Gastroesophageal sphincter (tissue), 4 donors: ENCODE data around the gene PFKFB4. TPM values are rescaled to one million over a fixed set of nuclear protein-coding genes. Genes with fewer than 3 reads are reported as not detected.

Experiments used
- ATAC-seq: fragments of 150-250 bp; one replicate; pipeline ENCODE4 v1.9.1; 2016; ENCODE audit warnings: mild to moderate bottlenecking, moderate library complexity
- H3K27ac ChIP-seq, 4 donors: fragments of 200-600 bp; sonication (generic) in 3 of 4; 1 replicate in 3 of 4; 2 replicates in 1 of 4; pipeline ENCODE4 v1.5.1; 2016 to 2019
- H3K27me3 ChIP-seq: fragments of 200-600 bp; sonication (generic); one replicate; pipeline ENCODE4 v1.5.1; 2019
- H3K36me3 ChIP-seq, 2 donors: fragments of 200-600 bp; sonication (generic); one replicate each; pipeline ENCODE4 v1.5.1; 2019; ENCODE audit warnings: control low read depth in 1 of 2
- H3K4me1 ChIP-seq, 3 donors: fragments of 200-600 bp; sonication (generic); 1 replicate in 2 of 3; 2 replicates in 1 of 3; pipeline ENCODE4 v1.5.1; 2016 to 2019; ENCODE audit warnings: control low read depth in 2 of 3
- H3K4me3 ChIP-seq, 2 donors: fragments of 200-600 bp; sonication (generic); one replicate each; pipeline ENCODE4 v1.5.1; 2019; ENCODE audit warnings: mild to moderate bottlenecking in 1 of 2, moderate library complexity in 1 of 2
- H3K9me3 ChIP-seq, 3 donors: fragments of 200-600 bp; sonication (generic); one replicate each; pipeline ENCODE4 v1.5.1; 2017 to 2019; ENCODE audit warnings: control low read depth in 2 of 3
- CTCF ChIP-seq, 4 experiments: fragments of 200-600 bp in 2 of 4; fragments of 450-650 bp in 2 of 4; sonication (generic) in 1 of 4; IDR thresholded peaks; one replicate each; pipeline ENCODE4 v1.5.1; 2017 to 2019; ENCODE audit warnings: antibody characterized with exemption in 4 of 4, mild to moderate bottlenecking in 2 of 4, moderate library complexity in 2 of 4
- EP300 ChIP-seq: sonication (generic); formaldehyde crosslinking; IDR thresholded peaks from one replicate; pipeline ENCODE4 v1.6.1; 2017; ENCODE audit warnings: antibody characterized with exemption, mild to moderate bottlenecking
- POLR2A ChIP-seq, 2 donors: fragments of 450-650 bp; IDR thresholded peaks; one replicate each; pipeline ENCODE4 v1.6.1; 2017; ENCODE audit warnings: antibody characterized with exemption in 2 of 2, mild to moderate bottlenecking in 2 of 2, moderate library complexity in 1 of 2
- POLR2AphosphoS5 ChIP-seq: sonication (generic); formaldehyde crosslinking; IDR thresholded peaks from one replicate; pipeline ENCODE4 v1.6.1; 2017; ENCODE audit warnings: antibody characterized with exemption
- WGBS, 2 donors: methylation state at CpG; one replicate each; pipeline ENCODE4 v1.1.5; 2018; ENCODE audit warnings: low coverage in 1 of 2; 5-methylcytosine and 5-hydroxymethylcytosine counted together
- total RNA-seq, 4 donors: library from RNA; depleted of rRNA; stranded (reverse); fragments of >200 nt; gene quantifications; one replicate each; pipeline ENCODE4 v1.1.0, GENCODE V29; 2016

Gene PFKFB4
- total RNA-seq, 4 donors from 2014 or later, result 1.8 to 2.9 (median 2.4) TPM

- H3K4me1 ChIP-seq, result no peaks in the 10 kb centered on the region
- H3K27ac ChIP-seq, result no peak overlapping the region
- TF ChIP-seq POLR2AphosphoS5, result no peak
- TF ChIP-seq EP300, result no peak
- TF ChIP-seq CTCF (IDR thresholded peaks at IDR 0.05), result no peak
- no peak for TF ChIP-seq POLR2A (IDR thresholded peaks at IDR 0.05)
- no peak overlapping the region for H3K4me3 ChIP-seq
- H3K9me3 ChIP-seq, result no peaks in the 10 kb centered on the region
- ATAC-seq, result no peak
- no CpG with 5 or more reads among the region's 17 CpGs for WGBS, 2 donors
- H3K36me3 ChIP-seq, result no peaks in the 10 kb centered on the region
- H3K27me3 ChIP-seq, result no peaks in the 10 kb centered on the region
Measured at GRCh38 chr3:48575366-48575765, 18.8 kb upstream of the PFKFB4 start.

DNA sequence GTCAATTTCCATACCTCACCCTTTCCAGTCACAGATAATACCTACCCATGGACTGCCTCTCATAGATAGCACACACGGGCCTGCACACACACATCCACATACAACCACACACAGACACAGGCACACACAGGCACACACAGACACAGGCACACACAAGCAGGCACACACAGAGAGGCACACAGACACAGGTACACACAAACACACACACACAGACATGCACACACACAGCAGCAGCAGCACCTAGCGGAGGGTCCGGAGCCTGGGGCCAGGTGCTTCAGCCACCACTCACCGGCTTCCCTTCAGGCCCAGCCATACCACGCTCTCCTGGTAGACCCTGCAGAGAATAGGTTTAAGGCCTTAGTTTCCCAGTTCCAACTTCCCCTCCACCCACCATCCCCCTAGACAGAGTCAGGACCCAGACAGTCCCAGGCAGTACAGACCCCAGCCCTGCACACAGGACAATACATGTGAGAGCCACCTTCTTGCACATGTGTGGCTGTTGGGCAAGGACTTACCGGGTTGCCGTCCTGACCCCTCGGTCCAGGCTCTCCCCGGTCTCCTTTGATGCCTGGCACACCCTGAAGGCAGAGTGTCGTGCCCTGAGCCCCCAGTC, 17.5 kb upstream of the PFKFB4 start:
- Histone ChIP-seq H3K27me3 (no peaks in the 10 kb centered on the region), H3K27ac (no peak overlapping the region), H3K36me3 (no peaks in the 10 kb centered on the region), H3K4me1 (no peaks in the 10 kb centered on the region), H3K4me3 (no peak overlapping the region), H3K9me3 (no peaks in the 10 kb centered on the region)
- no peak for ATAC-seq
- no CpG with 5 or more reads among the region's 10 CpGs for WGBS, 2 donors
- no peak for TF ChIP-seq EP300
- TF ChIP-seq POLR2AphosphoS5, result no peak

GRCh38 chr3:48572517-48572916, 15.9 kb upstream of the PFKFB4 start:
- H3K4me1 ChIP-seq, result no peaks in the 10 kb centered on the region
- no peaks in the 10 kb centered on the region for H3K27me3 ChIP-seq
- H3K36me3 ChIP-seq, result no peaks in the 10 kb centered on the region
- 100% methylated on average over 1 of the region's 7 CpGs for WGBS, 2 donors
- no peaks in the 10 kb centered on the region for H3K9me3 ChIP-seq
- no peak overlapping the region for H3K27ac ChIP-seq
- no peak overlapping the region for H3K4me3 ChIP-seq
- TF ChIP-seq POLR2A (IDR thresholded peaks at IDR 0.05), result no peak
- no peak for ATAC-seq

DNA sequence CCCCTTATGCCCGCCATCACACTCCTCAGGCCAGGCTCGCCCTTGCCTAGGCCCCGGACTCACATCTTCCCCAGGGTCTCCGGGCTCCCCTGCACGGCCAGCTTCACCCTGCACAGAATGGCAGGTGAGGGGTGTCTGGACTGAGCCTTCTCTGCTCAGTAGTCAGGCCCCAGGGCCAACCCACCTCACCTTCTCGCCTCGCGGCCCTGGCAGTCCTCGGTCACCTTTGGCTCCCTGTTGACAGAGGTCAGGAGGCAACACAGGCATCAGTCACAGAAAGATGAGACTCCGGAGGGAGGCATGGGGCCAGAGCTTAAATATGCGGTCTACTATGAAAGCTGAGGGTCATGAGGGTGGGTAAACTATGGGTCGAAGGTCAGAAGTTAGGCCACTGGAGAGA, 15.3 kb upstream of the PFKFB4 start:
- no peak for TF ChIP-seq POLR2A (IDR thresholded peaks at IDR 0.05)
- 74 to 80% methylated on average over 1 to 3 of the region's 12 CpGs for WGBS, 2 donors
- Histone ChIP-seq H3K27me3 (no peaks in the 10 kb centered on the region), H3K9me3 (no peaks in the 10 kb centered on the region), H3K4me1 (no peaks in the 10 kb centered on the region), H3K27ac (no peak overlapping the region), H3K36me3 (no peaks in the 10 kb centered on the region), H3K4me3 (no peak overlapping the region)
- ATAC-seq, result no peak

- Histone ChIP-seq H3K4me3 (no peak overlapping the region), H3K36me3 (no peaks in the 10 kb centered on the region), H3K4me1 (no peaks in the 10 kb centered on the region), H3K27ac (no peak overlapping the region), H3K9me3 (no peaks in the 10 kb centered on the region), H3K27me3 (no peaks in the 10 kb centered on the region)
- no peak for ATAC-seq
- TF ChIP-seq EP300, result no peak
- 71 to 96% methylated on average over 5 to 9 of the region's 18 CpGs for WGBS, 2 donors
Measured at GRCh38 chr3:48569808-48570450, 13.3 kb upstream of the PFKFB4 start.

DNA sequence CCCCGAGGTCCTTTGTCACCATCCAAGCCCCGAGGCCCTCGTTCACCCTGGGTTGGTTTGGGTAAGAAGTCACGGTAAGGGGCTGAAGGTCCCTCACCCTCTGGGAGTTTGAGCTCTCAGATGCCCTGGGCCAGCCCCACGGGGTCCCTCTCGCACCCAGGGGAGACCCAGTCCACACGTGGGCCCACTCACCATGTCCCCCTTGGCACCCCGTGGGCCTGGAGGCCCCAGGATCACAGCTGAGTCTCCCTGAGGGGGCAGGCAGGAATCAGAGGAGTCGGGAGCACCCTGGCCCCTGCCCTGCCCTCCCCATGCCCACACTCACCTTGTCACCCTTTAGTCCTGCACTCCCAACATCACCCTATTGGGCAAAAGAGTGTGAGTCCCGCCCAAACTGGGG, 12.8 kb upstream of the PFKFB4 start:
- Histone ChIP-seq H3K27me3 (no peaks in the 10 kb centered on the region), H3K27ac (no peak overlapping the region), H3K4me3 (no peak overlapping the region), H3K36me3 (no peaks in the 10 kb centered on the region), H3K9me3 (no peaks in the 10 kb centered on the region), H3K4me1 (no peaks in the 10 kb centered on the region)
- TF ChIP-seq EP300, result no peak
- no peak for TF ChIP-seq POLR2AphosphoS5
- TF ChIP-seq CTCF (IDR thresholded peaks at IDR 0.05), result no peak
- no peak for TF ChIP-seq POLR2A (IDR thresholded peaks at IDR 0.05)
- WGBS, 2 donors, result 89 to 92% methylated on average over 2 to 5 of the region's 10 CpGs
- no peak for ATAC-seq

GRCh38 chr3:48568476-48568875, 11.9 kb upstream of the PFKFB4 start:
- Histone ChIP-seq H3K9me3 (no peaks in the 10 kb centered on the region), H3K4me3 (no peak overlapping the region), H3K36me3 (no peaks in the 10 kb centered on the region), H3K27ac (no peak overlapping the region), H3K4me1 (no peaks in the 10 kb centered on the region), H3K27me3 (no peaks in the 10 kb centered on the region)
- no CpG with 5 or more reads among the region's 7 CpGs for WGBS, 2 donors
- ATAC-seq, result no peak
- TF ChIP-seq POLR2A (IDR thresholded peaks at IDR 0.05) (no peak), EP300 (no peak), CTCF (IDR thresholded peaks at IDR 0.05) (no peak), POLR2AphosphoS5 (no peak)
